22Rv1 (cell line): Measurements from ENCODE around the gene ELOVL1.

Source experiments
- H3K27ac ChIP-seq: fragments of 450-650 bp; 2 replicates; pipeline ENCODE4 v1.5.1; 2017
- CTCF ChIP-seq: fragments of 450-650 bp; IDR thresholded peaks from 2 replicates; pipeline ENCODE4 v1.5.1; 2017; ENCODE audit warnings: mild to moderate bottlenecking
- ZFX ChIP-seq: fragments of 450-650 bp; IDR thresholded peaks from 2 replicates; pipeline ENCODE4 v1.6.1; 2017; ENCODE audit warnings: antibody characterized with exemption, borderline replicate concordance

Gene ELOVL1

GRCh38 chr1:43337588-43337987 lies 30.2 kb downstream of the ELOVL1 start, which contains the start of gene MPL:
Gene MPL (plus strand): TSS chr1:43337818. CDS start chr1:43337849, 31 bp downstream.
- TF ChIP-seq CTCF (no peak), ZFX (no peak)
- no peak within 1 kb of the TSS for H3K27ac ChIP-seq

GRCh38 chr1:43334453-43335205 lies 33.2 kb downstream of the ELOVL1 start:
- TF ChIP-seq CTCF (no peak), ZFX (no peak)
- no peak overlapping the region for H3K27ac ChIP-seq

- no peak overlapping the region for H3K27ac ChIP-seq
- no peak for TF ChIP-seq CTCF
- no peak for TF ChIP-seq ZFX
These were observed 36.1 kb downstream of the ELOVL1 start for GRCh38 chr1:43331688-43332087.

GRCh38 chr1:43329995-43330751 lies 37.6 kb downstream of the ELOVL1 start:
- H3K27ac ChIP-seq: no peak overlapping the region
- no peak for TF ChIP-seq CTCF
- no peak for TF ChIP-seq ZFX

- no peak overlapping the region for H3K27ac ChIP-seq
These were observed 40.1 kb downstream of the ELOVL1 start for GRCh38 chr1:43327549-43328292.

GRCh38 chr1:43325381-43325780 lies 42.4 kb downstream of the ELOVL1 start:
- TF ChIP-seq CTCF (no peak), ZFX (no peak)
- H3K27ac ChIP-seq: no peak overlapping the region

More at GRCh38 chr1:43327549-43328292, 40.1 kb downstream of the ELOVL1 start:
- TF ChIP-seq ZFX (no peak), CTCF (no peak)
